ENCODE data around the gene GRIK5.
A peak's percentile ranks its signal among the peaks of the same experiment; 100 is the strongest.

GRIK5 gene

GRCh38 chr19:42095142-42095813 lies 25.3 kb upstream of the GRIK5 start:
- no peak for DNase-seq (ENCODE audit: low read depth in 1 of 2, low spot score in 1 of 2)

- DNase-seq (ENCODE audit: low read depth in 1 of 2, low spot score in 1 of 2), result no peak
Observed at GRCh38 chr19:42093926-42094325, 23.9 kb upstream of the GRIK5 start.

- no peak for DNase-seq (ENCODE audit: low read depth in 1 of 2, low spot score in 1 of 2)
Observed at GRCh38 chr19:42093505-42093904, 23.5 kb upstream of the GRIK5 start.

GRCh38 chr19:42092350-42092749 lies 22.3 kb upstream of the GRIK5 start:
- DNase-seq (ENCODE audit: low read depth in 1 of 2, low spot score in 1 of 2), result peak in 1 of 2 donors; percentile 20

GRCh38 chr19:42091742-42092141 lies 21.7 kb upstream of the GRIK5 start:
- DNase-seq (ENCODE audit: low read depth in 1 of 2, low spot score in 1 of 2), result no peak

- no peak for DNase-seq (ENCODE audit: low read depth in 1 of 2, low spot score in 1 of 2)
Observed at GRCh38 chr19:42091300-42091699, 21.3 kb upstream of the GRIK5 start.

GRCh38 chr19:42090672-42091071 lies 20.7 kb upstream of the GRIK5 start:
- no peak for DNase-seq (ENCODE audit: low read depth in 1 of 2, low spot score in 1 of 2)

GRCh38 chr19:42089772-42090171 lies 19.8 kb upstream of the GRIK5 start:
- DNase-seq (ENCODE audit: low read depth in 1 of 2, low spot score in 1 of 2), result no peak

- no peak for DNase-seq (ENCODE audit: low read depth in 1 of 2, low spot score in 1 of 2)
Observed at GRCh38 chr19:42089191-42089750, 19.3 kb upstream of the GRIK5 start.

- DNase-seq (ENCODE audit: low read depth in 1 of 2, low spot score in 1 of 2), result no peak
Observed at GRCh38 chr19:42088471-42089190, 18.6 kb upstream of the GRIK5 start.

- no peak for DNase-seq (ENCODE audit: low read depth in 1 of 2, low spot score in 1 of 2)
Observed at GRCh38 chr19:42086770-42087550, 17.0 kb upstream of the GRIK5 start.

- no peak for DNase-seq (ENCODE audit: low read depth in 1 of 2, low spot score in 1 of 2)
Observed at GRCh38 chr19:42086188-42086736, 16.3 kb upstream of the GRIK5 start.

- DNase-seq (ENCODE audit: low read depth in 1 of 2, low spot score in 1 of 2), result no peak
Observed at GRCh38 chr19:42083537-42083936, 13.5 kb upstream of the GRIK5 start.

- no peak for DNase-seq (ENCODE audit: low read depth in 1 of 2, low spot score in 1 of 2)
Observed at GRCh38 chr19:42081584-42082203, 11.7 kb upstream of the GRIK5 start.

- DNase-seq (ENCODE audit: low read depth in 1 of 2, low spot score in 1 of 2), result no peak
Observed at GRCh38 chr19:42080764-42081375, 10.9 kb upstream of the GRIK5 start.

- no peak for DNase-seq (ENCODE audit: low read depth in 1 of 2, low spot score in 1 of 2)
Observed at GRCh38 chr19:42079886-42080763, 10.1 kb upstream of the GRIK5 start.

GRCh38 chr19:42079276-42079669 lies 9.3 kb upstream of the GRIK5 start:
- DNase-seq (ENCODE audit: low read depth in 1 of 2, low spot score in 1 of 2), result no peak

GRCh38 chr19:42078538-42079275 lies 8.7 kb upstream of the GRIK5 start:
- DNase-seq (ENCODE audit: low read depth in 1 of 2, low spot score in 1 of 2), result no peak

- DNase-seq (ENCODE audit: low read depth in 1 of 2, low spot score in 1 of 2), result no peak
Observed at GRCh38 chr19:42078058-42078457, 8.1 kb upstream of the GRIK5 start.

Measured in activated T-helper 1 cell treated with anti-CD3 and anti-CD28 coated beads, Interleukin-2, amount 50 U/mL, for 16 hours (primary cell).